ENCODE data around the gene MGST2. TPM values are rescaled to one million over a fixed set of nuclear protein-coding genes. Genes with fewer than 3 reads are reported as not detected.

Gene MGST2
- total and polyA plus RNA-seq, 4 donors: 51.7 to 171 (median 60.1) TPM

DNA sequence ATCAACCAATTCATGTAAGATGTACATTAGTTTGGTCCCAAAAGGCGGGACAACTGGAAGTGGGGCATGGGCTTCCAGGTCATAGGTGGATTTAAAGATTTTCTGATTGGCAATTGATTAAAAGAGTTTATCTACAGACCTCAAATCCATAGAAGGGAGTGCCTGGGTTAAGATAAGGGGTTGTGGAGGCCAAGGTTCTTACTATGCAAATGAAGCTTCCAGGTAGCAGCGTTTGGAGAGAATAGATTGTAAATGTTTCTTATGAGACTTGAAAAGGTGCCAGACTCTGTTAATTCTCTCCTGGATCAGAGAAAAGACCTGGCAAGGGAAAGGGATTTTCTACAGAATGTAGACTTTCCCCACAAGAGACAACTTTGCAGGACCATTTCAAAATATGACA is 2.4 kb downstream of the MGST2 start:
- H3K36me3 ChIP-seq (ENCODE audit: control insufficient read depth in 4 of 4, insufficient read depth in 4 of 4, low read length in 4 of 4): no peaks in the 10 kb centered on the region
- H3K27ac ChIP-seq (ENCODE audit: low read depth in 1 of 2, low read length in 1 of 2): no peak overlapping the region
- no peaks in the 10 kb centered on the region for H3K9me3 ChIP-seq (ENCODE audit: control insufficient read depth in 4 of 4, insufficient read depth in 3 of 4, low read length in 3 of 4)
- DNase-seq: no peak
- ATAC-seq (ENCODE audit: insufficient read depth, low FRiP score): no peak
- H3K4me1 ChIP-seq (ENCODE audit: control insufficient read depth in 5 of 5, insufficient read depth in 5 of 5, low read length in 5 of 5): peaks cover 5 to 20% (median 14%) of the 10 kb centered on the region in 5 donors
- no peak overlapping the region for H3K4me3 ChIP-seq
- no peak overlapping the region for H3K9ac ChIP-seq (ENCODE audit: insufficient read depth in 1 of 2, low read length in 2 of 2)
- TF ChIP-seq, protein P1, sequence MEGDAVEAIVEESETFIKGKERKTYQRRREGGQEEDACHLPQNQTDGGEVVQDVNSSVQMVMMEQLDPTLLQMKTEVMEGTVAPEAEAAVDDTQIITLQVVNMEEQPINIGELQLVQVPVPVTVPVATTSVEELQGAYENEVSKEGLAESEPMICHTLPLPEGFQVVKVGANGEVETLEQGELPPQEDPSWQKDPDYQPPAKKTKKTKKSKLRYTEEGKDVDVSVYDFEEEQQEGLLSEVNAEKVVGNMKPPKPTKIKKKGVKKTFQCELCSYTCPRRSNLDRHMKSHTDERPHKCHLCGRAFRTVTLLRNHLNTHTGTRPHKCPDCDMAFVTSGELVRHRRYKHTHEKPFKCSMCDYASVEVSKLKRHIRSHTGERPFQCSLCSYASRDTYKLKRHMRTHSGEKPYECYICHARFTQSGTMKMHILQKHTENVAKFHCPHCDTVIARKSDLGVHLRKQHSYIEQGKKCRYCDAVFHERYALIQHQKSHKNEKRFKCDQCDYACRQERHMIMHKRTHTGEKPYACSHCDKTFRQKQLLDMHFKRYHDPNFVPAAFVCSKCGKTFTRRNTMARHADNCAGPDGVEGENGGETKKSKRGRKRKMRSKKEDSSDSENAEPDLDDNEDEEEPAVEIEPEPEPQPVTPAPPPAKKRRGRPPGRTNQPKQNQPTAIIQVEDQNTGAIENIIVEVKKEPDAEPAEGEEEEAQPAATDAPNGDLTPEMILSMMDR (IDR thresholded peaks at IDR 0.05; ENCODE audit: control extremely low read depth, extremely low read depth): no peak
- 73 to 80% methylated on average over 2 of the region's 2 CpGs for WGBS, 2 donors
- no peaks in the 10 kb centered on the region for H3K27me3 ChIP-seq (ENCODE audit: control insufficient read depth in 3 of 3, insufficient read depth in 3 of 3, low read length in 2 of 3)

- ATAC-seq (ENCODE audit: insufficient read depth, low FRiP score) (no peak), DNase-seq (no peak)
- WGBS, 2 donors: 89% methylated on average over 4 of the region's 4 CpGs
- H3K4me3 ChIP-seq: no peak overlapping the region
- H3K36me3 ChIP-seq (ENCODE audit: control insufficient read depth in 4 of 4, insufficient read depth in 4 of 4, low read length in 4 of 4): peaks cover 0 to 4% (median 0%) of the 10 kb centered on the region in 4 donors
- no peaks in the 10 kb centered on the region for H3K9me3 ChIP-seq (ENCODE audit: control insufficient read depth in 4 of 4, insufficient read depth in 3 of 4, low read length in 3 of 4)
- H3K27ac ChIP-seq (ENCODE audit: low read depth in 1 of 2, low read length in 1 of 2): no peak overlapping the region
- H3K4me1 ChIP-seq (ENCODE audit: control insufficient read depth in 5 of 5, insufficient read depth in 5 of 5, low read length in 5 of 5): peaks cover 5 to 17% (median 14%) of the 10 kb centered on the region in 5 donors
- TF ChIP-seq, protein P1 (IDR thresholded peaks at IDR 0.05; ENCODE audit: control extremely low read depth, extremely low read depth): no peak
- no peak overlapping the region for H3K9ac ChIP-seq (ENCODE audit: insufficient read depth in 1 of 2, low read length in 2 of 2)
- no peaks in the 10 kb centered on the region for H3K27me3 ChIP-seq (ENCODE audit: control insufficient read depth in 3 of 3, insufficient read depth in 3 of 3, low read length in 2 of 3)
Measured at GRCh38 chr4:139668658-139669201, 3.1 kb downstream of the MGST2 start.

DNA sequence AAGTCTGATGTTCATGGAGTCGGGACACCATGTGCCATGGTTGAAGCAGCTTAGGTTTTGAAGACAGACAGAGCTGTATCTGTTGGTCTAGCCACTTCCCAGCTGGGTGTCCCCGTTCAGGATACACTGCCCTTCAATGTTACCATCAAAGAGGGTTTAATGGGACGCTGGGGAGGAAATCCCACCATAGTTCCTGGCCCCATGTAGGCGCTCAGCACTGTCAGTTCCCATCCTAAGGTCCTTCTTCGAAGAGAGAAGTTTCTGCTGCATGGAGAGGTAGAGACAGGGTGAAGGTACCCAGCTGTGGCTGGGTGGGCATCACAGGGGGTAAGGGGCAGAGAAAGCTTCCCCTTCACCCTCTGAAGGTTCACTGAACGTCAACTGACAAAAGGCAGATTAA is 3.7 kb downstream of the MGST2 start:
- no peaks in the 10 kb centered on the region for H3K9me3 ChIP-seq (ENCODE audit: control insufficient read depth in 4 of 4, insufficient read depth in 3 of 4, low read length in 3 of 4)
- peaks cover 5 to 17% (median 14%) of the 10 kb centered on the region in 5 donors for H3K4me1 ChIP-seq (ENCODE audit: control insufficient read depth in 5 of 5, insufficient read depth in 5 of 5, low read length in 5 of 5)
- no peak for DNase-seq
- peaks cover 0 to 4% (median 0%) of the 10 kb centered on the region in 4 donors for H3K36me3 ChIP-seq (ENCODE audit: control insufficient read depth in 4 of 4, insufficient read depth in 4 of 4, low read length in 4 of 4)
- no peak for ATAC-seq (ENCODE audit: insufficient read depth, low FRiP score)
- no peak overlapping the region for H3K27ac ChIP-seq (ENCODE audit: low read depth in 1 of 2, low read length in 1 of 2)
- H3K4me3 ChIP-seq: no peak overlapping the region
- WGBS, 2 donors: 81 to 92% methylated on average over 6 of the region's 6 CpGs
- TF ChIP-seq, protein P1 (IDR thresholded peaks at IDR 0.05; ENCODE audit: control extremely low read depth, extremely low read depth): no peak
- no peaks in the 10 kb centered on the region for H3K27me3 ChIP-seq (ENCODE audit: control insufficient read depth in 3 of 3, insufficient read depth in 3 of 3, low read length in 2 of 3)
- H3K9ac ChIP-seq (ENCODE audit: insufficient read depth in 1 of 2, low read length in 2 of 2): no peak overlapping the region

DNA sequence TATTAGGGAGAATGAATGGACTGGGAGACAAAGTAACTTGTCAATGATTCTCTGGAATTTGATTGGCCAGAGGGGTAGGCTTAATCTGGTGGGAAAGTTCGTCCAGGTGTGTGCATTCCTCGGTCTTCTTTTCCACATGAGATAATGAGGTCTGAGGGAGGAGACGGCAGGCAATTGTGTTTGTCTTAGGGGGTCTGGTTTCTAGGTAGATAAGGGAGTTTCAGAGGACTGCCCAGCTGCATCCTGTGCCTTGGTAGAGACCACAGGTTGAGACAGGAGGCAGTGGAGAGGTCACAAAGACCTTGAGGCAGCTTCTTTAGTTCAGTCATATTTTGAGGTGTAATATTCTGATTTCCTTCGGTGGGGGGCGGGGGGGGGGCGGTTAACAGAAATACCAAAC is 4.3 kb downstream of the MGST2 start:
- H3K36me3 ChIP-seq (ENCODE audit: control insufficient read depth in 4 of 4, insufficient read depth in 4 of 4, low read length in 4 of 4): peaks cover 0 to 4% (median 0%) of the 10 kb centered on the region in 4 donors
- TF ChIP-seq, protein P1 (IDR thresholded peaks at IDR 0.05; ENCODE audit: control extremely low read depth, extremely low read depth): no peak
- DNase-seq: no peak
- H3K4me1 ChIP-seq (ENCODE audit: control insufficient read depth in 5 of 5, insufficient read depth in 5 of 5, low read length in 5 of 5): peaks cover 5 to 17% (median 14%) of the 10 kb centered on the region in 5 donors
- no peaks in the 10 kb centered on the region for H3K9me3 ChIP-seq (ENCODE audit: control insufficient read depth in 4 of 4, insufficient read depth in 3 of 4, low read length in 3 of 4)
- no peak for ATAC-seq (ENCODE audit: insufficient read depth, low FRiP score)
- H3K4me3 ChIP-seq: no peak overlapping the region
- no peak overlapping the region for H3K27ac ChIP-seq (ENCODE audit: low read depth in 1 of 2, low read length in 1 of 2)
- 71 to 80% methylated on average over 6 of the region's 6 CpGs for WGBS, 2 donors
- H3K9ac ChIP-seq (ENCODE audit: insufficient read depth in 1 of 2, low read length in 2 of 2): no peak overlapping the region
- H3K27me3 ChIP-seq (ENCODE audit: control insufficient read depth in 3 of 3, insufficient read depth in 3 of 3, low read length in 2 of 3): no peaks in the 10 kb centered on the region

Data from lung (tissue), 12 donors.